Ovary (tissue), 9 donors: ENCODE data around the gene ARHGEF26. TPM values are rescaled to one million over a fixed set of nuclear protein-coding genes. Genes with fewer than 3 reads are reported as not detected.

Experiments
- DNase-seq, 5 donors: peaks; one replicate each; pipeline ENCODE4 v3.0.0-alpha.2; 2019 to 2020
- H3K27ac ChIP-seq, 2 donors: fragments of 200-600 bp; one replicate each; pipeline versions ENCODE4 v1.5.1 to v1.8.0; 2019 to 2022
- H3K27me3 ChIP-seq: fragments of 200-600 bp; one replicate; pipeline ENCODE4 v1.8.0; 2022
- H3K36me3 ChIP-seq: fragments of 200-600 bp; sonication (generic); one replicate; pipeline ENCODE4 v1.5.1; 2019
- H3K4me1 ChIP-seq: one replicate; pipeline ENCODE4 v1.8.1; 2013; ENCODE audit warnings: mild to moderate bottlenecking, moderate library complexity; ENCODE audit not compliant: insufficient read depth
- H3K4me3 ChIP-seq: fragments of 200-600 bp; sonication (generic); one replicate; pipeline ENCODE4 v1.5.1; 2017
- H3K9me3 ChIP-seq, 2 donors: fragments of 200-600 bp in 1 of 2; sonication (generic) in 1 of 2; one replicate each; pipeline versions ENCODE4 v1.5.1 to v1.8.1; 2013 to 2019; ENCODE audit warnings: mild to moderate bottlenecking in 1 of 2, moderate library complexity in 1 of 2
- CTCF ChIP-seq, 3 donors: fragments of 450-650 bp in 2 of 3; fragments of 200-600 bp in 1 of 3; IDR thresholded peaks; one replicate each; pipeline versions ENCODE4 v1.5.1 to v1.8.0; 2016 to 2022; ENCODE audit warnings: antibody characterized with exemption in 3 of 3, mild to moderate bottlenecking in 1 of 3
- EP300 ChIP-seq: sonication (generic); formaldehyde crosslinking; IDR thresholded peaks from one replicate; pipeline ENCODE4 v1.6.1; 2017; ENCODE audit warnings: antibody characterized with exemption
- POLR2A ChIP-seq: fragments of 450-650 bp; IDR thresholded peaks from one replicate; pipeline ENCODE4 v1.6.1; 2017; ENCODE audit warnings: antibody characterized with exemption, mild to moderate bottlenecking, moderate library complexity
- WGBS, 3 donors: extraction: QIAGEN DNeasy Blood & Tissue Kit in 1 of 3; methylation state at CpG; one replicate each; pipeline versions ENCODE4 v1.1.5 to v1.1.7; 2013 to 2017; 5-methylcytosine and 5-hydroxymethylcytosine counted together
- intact Hi-C, 4 donors: fragments of 100-400 bp; cut with DNase I; formaldehyde crosslinking; loops; one replicate each; pipeline versions ENCODE4 v1.11.0 to v1.15.1; 2022 to 2023
- polyA plus RNA-seq, 2 donors: library from polyadenylated mRNA; stranded (reverse); fragments of 200-250 nt in 1 of 2; fragments of 350-450 nt in 1 of 2; fragmentation: Illumina TruSeq in 1 of 2; extraction: RNeasy Lipid Tissue Mini Kit (QIAGEN cat#74804) in 1 of 2; gene quantifications; one replicate each; pipeline ENCODE4 v1.2.3, GENCODE V29; 2013 to 2014
- total RNA-seq, 7 donors: library from RNA; depleted of rRNA in 2 of 7; stranded (reverse); fragments of >200 nt in 2 of 7; fragmentation: NEBNext Ultra II Directional in 3 of 7; extraction: Animal tissue kit (Norgen Biotek cat#: 25700) in 3 of 7; gene quantifications; one replicate each; pipeline versions ENCODE4 v1.1.0 to v1.2.4, GENCODE V29; 2016 to 2023
- donor health status: DM: no; HTN: no; CAD: no; lungs with moderate emphysema.
- donor health status: DM: no; HTN: no; CAD: no.
- donor health status: Bipolar disorder and iron deficiency.
- donor health status: DM: yes; HTN: yes; CAD: no.
- donor health status: DM: no; HTN: no; CAD: no.
- donor health status: DM: yes; HTN: yes; CAD: no.

The ARHGEF26 gene
- total and polyA plus RNA-seq, 9 donors = 6.9 to 14.4 (median 11.7) TPM

DNA sequence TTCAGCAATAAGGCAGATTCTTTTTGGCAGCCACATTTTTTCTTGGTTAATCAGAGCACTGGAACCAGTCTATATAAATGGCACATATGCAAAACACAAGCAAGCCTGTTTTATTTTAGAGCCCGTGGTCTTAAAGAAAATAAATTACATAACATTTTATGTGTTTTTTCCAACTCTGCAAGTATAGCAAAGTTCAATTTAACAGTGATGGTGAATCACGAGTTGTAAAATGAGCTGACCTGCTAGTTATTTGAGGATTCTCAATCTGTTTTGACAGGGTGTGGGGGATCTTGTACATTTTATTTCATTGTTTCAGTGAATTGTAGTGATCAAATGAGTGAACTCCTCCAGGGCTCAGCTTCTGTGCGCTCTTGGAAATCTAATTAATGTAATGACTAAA lies 2.7 kb downstream of the ARHGEF26 start:
- intact Hi-C loops = no loop called here
- peaks cover 2% of the 10 kb centered on the region for H3K4me1 ChIP-seq
- WGBS, 3 donors = 38 to 45% (median 39%) methylated on average over 3 of the region's 3 CpGs

DNA sequence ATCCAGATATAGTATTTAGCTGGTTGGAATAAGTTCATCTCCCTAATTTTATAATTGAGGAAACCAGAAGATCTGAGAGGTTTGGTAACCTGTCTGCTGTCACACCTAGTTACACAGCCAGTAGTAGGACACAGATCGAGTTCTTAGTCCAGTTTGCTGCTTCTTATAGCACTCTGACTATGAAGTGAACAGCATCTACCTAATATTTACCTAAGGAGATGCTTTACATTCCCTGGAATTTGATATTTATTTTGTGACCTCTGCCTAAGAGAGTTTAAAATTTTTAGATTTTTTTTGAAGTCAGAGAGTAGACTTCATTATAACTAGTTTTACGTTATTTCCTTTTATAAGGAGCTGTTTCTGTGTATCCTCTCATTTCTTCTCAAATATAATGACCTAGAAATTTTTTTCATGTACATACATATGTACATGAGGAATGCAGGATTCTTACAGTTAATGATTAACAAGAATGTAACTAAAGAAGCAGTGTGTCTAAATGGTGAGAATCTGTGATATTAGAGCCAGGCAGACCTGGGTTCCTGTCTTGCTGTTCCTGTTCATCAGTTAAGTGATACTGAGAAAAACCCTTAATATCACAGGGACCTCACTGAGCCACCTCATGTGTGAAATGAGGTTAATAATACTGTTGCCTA lies 4.3 kb downstream of the ARHGEF26 start:
- no peaks in the 10 kb centered on the region for H3K9me3 ChIP-seq
- H3K27ac ChIP-seq = no peak overlapping the region
- no peaks in the 10 kb centered on the region for H3K27me3 ChIP-seq
- H3K36me3 ChIP-seq = no peaks in the 10 kb centered on the region
- no peak overlapping the region for H3K4me3 ChIP-seq
- intact Hi-C loops = no loop called here
- WGBS, 3 donors = 90 to 95% (median 91%) methylated on average over 2 of the region's 2 CpGs
- H3K4me1 ChIP-seq = no peaks in the 10 kb centered on the region
- TF ChIP-seq CTCF (IDR thresholded peaks at IDR 0.05) (no peak), POLR2A (no peak), EP300 (no peak)
- DNase-seq = no peak

More for the DNA sequence above, 2.7 kb downstream of the ARHGEF26 start:
- H3K27ac ChIP-seq = no peak overlapping the region
- H3K36me3 ChIP-seq = no peaks in the 10 kb centered on the region
- no peak for TF ChIP-seq CTCF (IDR thresholded peaks at IDR 0.05)
- no peak for TF ChIP-seq EP300
- no peak for TF ChIP-seq POLR2A
- peak overlapping the region; percentile 86 for H3K4me3 ChIP-seq
- no peaks in the 10 kb centered on the region for H3K9me3 ChIP-seq
- no peak for DNase-seq
- H3K27me3 ChIP-seq = no peaks in the 10 kb centered on the region

DNA sequence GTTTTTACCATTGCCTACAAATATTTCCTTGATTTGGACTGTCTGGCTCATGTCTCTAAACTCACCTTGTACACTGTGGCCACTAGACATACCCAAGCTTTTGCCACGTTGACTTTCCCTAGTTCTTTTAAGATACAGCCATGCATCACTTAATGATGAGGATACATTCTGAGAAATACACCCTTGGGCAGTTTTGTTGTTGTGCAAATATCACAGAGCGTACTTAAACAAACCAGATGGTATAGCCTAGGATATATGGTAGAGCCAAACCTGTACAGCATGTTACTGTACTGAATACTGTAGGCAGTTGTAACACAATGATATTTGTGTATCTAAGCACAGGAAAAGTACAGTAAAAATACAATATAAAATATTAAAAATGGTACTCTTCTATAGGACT lies 5.5 kb downstream of the ARHGEF26 start:
- H3K4me1 ChIP-seq = no peaks in the 10 kb centered on the region
- H3K27me3 ChIP-seq = no peaks in the 10 kb centered on the region
- H3K9me3 ChIP-seq = no peaks in the 10 kb centered on the region
- H3K27ac ChIP-seq = no peak overlapping the region
- intact Hi-C loops = no loop called here
- 94 to 99% (median 98%) methylated on average over 2 of the region's 2 CpGs for WGBS, 3 donors
- no peak for TF ChIP-seq CTCF (IDR thresholded peaks at IDR 0.05)
- TF ChIP-seq POLR2A = no peak
- no peak for TF ChIP-seq EP300
- no peak overlapping the region for H3K4me3 ChIP-seq
- H3K36me3 ChIP-seq = no peaks in the 10 kb centered on the region
- no peak for DNase-seq

DNA sequence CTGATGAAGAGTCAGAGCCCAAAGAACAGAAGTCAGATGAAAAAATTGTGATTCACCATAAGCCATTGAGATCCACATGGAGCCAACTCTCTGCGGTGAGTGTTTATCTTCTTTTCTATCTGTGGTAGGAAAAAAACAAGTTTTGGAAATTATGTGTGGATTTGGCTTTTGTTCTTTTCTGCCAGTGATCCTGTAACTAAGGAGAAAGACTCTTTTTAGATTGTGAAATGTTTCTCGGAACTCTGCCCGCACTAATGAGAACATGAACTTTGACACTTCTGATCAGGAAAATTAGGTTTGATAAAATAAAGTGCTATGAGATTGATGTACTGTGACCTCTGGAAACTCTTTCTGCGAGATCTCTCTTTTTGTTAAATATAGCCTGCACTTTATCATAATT lies 8.4 kb downstream of the ARHGEF26 start:
- Histone ChIP-seq H3K27ac (no peak overlapping the region), H3K4me3 (no peak overlapping the region), H3K4me1 (no peaks in the 10 kb centered on the region), H3K36me3 (no peaks in the 10 kb centered on the region), H3K27me3 (no peaks in the 10 kb centered on the region), H3K9me3 (no peaks in the 10 kb centered on the region)
- 88 to 98% (median 95%) methylated on average over 4 of the region's 4 CpGs for WGBS, 3 donors
- intact Hi-C loops = no loop called here
- no peak for DNase-seq
- TF ChIP-seq POLR2A (no peak), EP300 (no peak), CTCF (IDR thresholded peaks at IDR 0.05) (no peak)
